Adrenal gland (tissue), 5 donors: Measurements from ENCODE around the gene MIER2.

Experiments used
- CTCF ChIP-seq, 6 experiments: fragments of 450-650 bp in 4 of 6; fragments of 200-600 bp in 2 of 6; sonication (generic) in 1 of 6; IDR thresholded peaks; 1 replicate in 5 of 6; 2 replicates in 1 of 6; pipeline versions ENCODE4 v1.5.1 to v1.8.0; 2016 to 2021; ENCODE audit warnings: antibody characterized with exemption in 6 of 6, mild to moderate bottlenecking in 2 of 6, moderate library complexity in 1 of 6
- POLR2A ChIP-seq, 2 donors: fragments of 450-650 bp; IDR thresholded peaks; one replicate each; pipeline ENCODE4 v1.6.1; 2017; ENCODE audit warnings: antibody characterized with exemption in 2 of 2, mild to moderate bottlenecking in 2 of 2, moderate library complexity in 1 of 2
- donor health status: DM: no; HTN: no; CAD: no.

- TF ChIP-seq CTCF (IDR thresholded peaks at IDR 0.05) = no peak
- TF ChIP-seq POLR2A (IDR thresholded peaks at IDR 0.05) = no peak
Measured at GRCh38 chr19:335486-336066, 9.0 kb downstream of the MIER2 start.
